HG02970 (cell line): Measurements from ENCODE around the gene LRGUK.
"Not testable (repeated sequence)": the region's sequence is repeated elsewhere in the genome, so short reads cannot be mapped to it uniquely, and the experiment has no call there.

Source experiments
- ATAC-seq: cut with Tn5 transposase; IDR thresholded peaks from one replicate; pipeline ENCODE4 v1.9.1; 2021; ENCODE audit warnings: mild to moderate bottlenecking, moderate library complexity, moderate number of reproducible peaks; ENCODE audit not compliant: unreplicated experiment, low FRiP score

Gene LRGUK

DNA sequence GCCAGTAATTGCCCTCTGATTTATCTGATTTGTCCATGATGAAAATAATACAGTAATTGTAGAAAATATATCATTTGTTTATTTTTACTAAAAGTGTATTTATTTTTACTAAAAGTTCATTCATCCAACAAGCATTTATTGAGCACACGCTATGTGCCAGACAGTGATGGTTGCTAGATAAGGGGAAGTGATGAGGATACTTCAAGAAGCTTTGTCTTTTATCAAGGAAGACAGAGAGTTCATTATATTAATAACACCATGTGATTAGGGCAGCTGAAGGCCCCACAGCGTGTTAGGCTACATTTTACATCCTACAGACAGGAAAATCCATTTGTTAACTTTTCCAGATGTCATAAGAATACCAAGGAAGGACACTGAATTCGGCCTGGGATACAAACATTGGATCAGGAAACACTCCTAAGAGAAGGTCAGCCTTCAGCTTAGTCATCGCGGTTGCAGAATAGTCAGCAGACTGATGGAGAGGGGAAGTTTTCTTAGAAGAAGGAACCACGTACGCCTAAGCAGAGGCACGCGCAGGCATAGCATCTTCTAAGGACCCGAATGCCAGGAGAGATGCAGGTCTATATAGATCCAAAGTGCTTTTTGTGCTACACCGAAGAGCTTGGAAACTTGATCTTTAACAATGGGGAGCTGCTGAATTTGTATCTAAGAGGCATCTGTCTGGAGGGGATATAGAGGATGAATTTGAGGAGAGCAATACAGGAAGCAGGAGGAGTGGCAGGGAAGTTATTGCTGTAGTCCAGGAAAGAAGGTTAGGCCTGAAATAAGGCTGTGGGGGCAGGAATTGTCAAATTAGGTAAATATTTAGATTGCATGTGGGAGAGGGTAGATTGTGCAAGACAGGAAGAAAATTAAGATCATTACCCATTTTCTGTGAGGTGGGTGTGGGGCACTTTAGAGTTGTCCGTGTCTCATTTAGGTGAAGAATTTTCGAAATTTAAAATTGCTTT, 85.7 kb downstream of the LRGUK start:
- ATAC-seq, result no peak

DNA sequence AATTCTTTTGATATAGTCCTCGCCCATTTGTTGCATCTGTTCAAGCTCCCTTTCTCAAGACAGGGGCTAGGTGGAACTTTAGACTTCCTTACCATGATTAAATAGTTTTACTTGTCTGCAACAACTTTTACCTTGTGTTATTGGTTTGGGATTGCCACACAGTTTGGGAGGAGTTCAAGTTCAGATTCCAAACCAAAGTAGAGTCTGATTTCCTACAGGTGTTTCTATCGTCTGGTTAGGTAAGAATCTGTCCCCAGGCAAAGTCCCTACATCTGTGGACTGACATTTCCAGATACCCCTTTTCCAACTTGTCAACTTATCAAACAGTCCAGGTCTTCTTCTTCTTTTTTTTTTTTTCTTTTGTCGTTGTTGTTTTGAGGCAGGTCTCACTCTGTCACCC, 93.1 kb downstream of the LRGUK start:
- ATAC-seq, result no peak

DNA sequence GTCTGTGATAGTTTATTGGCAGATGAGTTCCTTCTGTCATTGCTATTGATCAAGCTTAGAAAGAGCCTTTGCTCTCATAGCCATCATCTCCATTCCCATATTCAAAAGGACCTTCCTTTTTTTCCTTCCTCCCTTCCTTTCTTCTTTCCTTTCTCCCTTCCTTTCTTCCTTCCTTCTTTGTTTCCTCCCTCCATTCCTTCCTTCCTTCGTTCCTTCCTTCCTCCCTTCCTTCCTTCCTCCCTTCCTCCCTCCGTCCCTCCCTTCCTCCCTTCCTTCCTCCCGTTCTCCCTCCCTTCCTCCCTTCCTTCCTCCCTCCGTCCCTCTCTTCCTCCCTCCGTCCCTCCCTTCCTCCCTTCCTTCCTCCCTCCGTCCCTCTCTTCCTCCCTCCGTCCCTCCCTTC, 104.2 kb downstream of the LRGUK start:
- ATAC-seq, result not testable (repeated sequence)

DNA sequence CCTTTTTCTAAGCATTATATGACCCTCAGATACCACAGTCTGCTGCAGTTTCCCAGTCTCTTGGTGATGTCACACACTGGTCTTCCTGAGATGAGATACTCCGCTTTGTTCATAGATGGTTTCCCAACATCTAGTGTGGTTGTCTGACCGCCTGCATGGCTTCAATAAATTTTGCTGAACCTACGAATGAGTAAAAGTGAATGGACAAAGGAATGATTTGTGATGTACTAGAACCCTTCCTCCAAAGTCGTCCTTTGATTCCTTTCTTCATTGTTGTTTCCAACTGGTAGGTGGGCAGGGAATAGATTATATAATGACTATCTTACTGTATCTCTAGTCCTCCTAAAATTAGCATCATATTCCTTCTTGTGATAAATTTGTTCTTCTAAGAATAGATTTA, 107.1 kb downstream of the LRGUK start:
- no peak for ATAC-seq

DNA sequence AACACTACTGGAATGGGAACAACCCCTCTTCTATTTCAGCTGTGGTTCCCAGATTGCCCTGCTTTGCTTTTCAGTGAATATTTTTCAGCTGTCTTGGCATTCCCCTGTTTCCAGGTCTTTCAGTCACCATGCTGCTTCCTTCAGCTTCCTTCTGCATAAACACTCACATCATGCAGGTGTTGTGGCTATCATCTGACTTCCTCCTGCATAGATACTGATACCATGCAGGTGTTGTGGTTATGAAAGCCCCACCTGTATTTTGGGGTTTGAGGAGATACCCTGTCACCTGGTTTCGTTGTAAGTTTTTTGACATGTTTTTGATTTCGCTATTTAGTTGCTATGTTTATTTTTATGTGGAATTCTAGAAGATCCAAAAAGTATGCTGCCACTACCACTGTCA, 118.1 kb downstream of the LRGUK start:
- ATAC-seq, result no peak

DNA sequence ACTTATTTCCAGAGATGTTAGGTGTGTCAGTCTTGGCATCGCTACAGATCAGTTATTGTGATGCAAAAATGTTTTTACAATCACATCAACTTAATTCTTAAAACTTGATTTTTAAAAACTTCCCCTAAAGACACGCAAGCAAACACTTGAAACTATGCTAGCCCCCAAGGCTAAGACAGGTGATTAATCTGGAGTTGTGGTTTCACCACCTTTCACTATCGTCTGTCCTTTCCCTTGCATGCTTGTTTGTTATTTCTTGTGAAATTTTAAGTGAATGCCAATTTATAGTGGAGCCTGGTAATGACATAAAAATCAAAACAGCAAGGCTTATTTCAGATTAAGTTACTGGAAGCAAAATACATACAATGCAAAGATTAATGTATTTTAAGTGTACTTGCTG, 119.2 kb downstream of the LRGUK start:
- ATAC-seq, result no peak

DNA sequence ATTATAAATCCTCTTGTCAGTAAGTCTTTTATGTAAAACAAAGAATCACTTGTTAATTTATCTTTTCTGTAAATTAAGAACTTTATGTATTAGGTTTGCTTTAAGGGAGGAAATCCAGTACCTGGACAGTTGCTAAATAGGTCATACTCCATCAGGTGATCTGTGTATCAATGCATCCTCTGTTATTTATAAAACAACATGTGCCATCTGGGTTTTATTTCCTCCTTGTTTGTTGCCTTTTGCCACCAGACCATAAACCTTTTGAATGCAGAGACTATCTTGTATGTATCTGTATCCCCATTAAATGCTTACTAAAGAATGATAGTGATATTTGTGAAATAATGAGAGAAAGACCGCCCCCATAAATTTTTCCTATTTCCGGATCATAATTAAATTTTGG, 119.6 kb downstream of the LRGUK start:
- no peak for ATAC-seq

DNA sequence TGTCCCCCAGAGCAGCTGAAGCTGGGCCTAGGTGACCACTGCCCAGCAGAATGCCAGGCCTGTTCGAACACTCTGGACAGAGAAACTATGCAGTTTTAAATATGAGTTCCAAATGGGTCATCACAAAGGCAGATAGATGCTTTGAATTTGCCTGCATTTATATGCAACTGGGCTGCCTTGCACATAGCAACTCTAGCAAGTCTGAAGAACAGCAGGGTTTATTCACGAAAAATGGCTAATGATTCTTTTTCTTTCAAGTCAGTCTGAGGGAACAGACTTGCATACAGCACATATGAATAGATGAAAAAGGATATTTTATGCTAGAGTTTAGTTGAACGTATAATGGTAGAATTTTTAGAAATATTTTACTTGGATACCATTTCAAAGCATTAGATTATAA, 121.1 kb downstream of the LRGUK start:
- ATAC-seq, result no peak

DNA sequence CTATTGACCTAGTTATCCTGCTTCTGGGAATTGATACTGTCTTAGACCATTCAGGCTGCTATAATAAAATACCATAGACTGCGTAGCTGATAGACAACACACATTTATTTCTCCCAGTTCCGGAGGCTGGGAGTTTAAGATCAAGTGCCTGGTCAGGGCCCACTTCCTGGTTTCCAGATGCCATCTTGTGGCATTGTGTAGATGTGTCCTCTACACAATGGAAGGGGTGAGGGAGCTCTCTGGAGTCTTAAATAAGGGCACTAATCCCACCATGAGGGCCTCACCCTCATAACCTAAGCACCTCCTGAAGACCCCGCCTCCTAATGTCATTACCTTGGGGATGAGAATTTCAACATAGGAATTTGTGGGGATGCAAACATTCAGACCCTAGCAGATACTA, 127.2 kb downstream of the LRGUK start:
- ATAC-seq, result no peak

DNA sequence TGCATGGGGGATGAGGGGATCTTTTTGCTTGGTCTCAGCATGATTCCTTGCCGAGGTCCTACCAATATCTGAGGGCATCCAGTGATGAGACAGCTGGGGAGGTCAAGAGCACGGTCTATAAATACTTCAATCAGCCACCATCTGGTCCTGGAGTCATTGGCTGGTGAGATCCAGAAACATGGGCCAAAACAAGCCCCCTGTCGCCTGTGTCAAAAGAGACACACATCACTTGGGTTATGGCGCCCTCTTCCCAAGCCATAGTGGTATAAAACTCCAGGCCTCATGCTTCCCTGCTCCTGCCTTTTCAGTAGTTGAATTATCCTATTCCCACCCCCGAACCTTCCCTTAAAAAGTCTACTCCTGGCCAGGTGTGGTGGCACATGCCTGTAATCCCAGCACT, 128.7 kb downstream of the LRGUK start:
- no peak for ATAC-seq

DNA sequence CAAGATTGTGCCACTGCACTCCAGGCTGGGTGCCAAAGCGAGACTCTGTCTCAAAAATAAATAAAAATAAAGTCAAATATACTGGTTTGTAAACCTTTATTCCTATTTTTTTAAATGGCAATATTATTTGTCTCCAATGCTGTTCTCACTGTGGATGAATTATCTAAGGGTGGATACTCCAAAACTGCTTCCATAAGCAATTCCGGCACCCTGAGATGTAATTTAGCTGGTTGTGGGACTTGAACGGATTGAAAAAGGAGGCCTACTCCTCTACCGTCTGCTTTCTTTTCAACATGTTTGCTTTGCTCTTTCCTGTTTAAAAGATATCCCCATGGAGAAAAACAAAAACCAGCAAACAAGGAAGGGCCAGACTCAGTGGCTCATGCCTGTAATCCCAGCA, 135.2 kb downstream of the LRGUK start:
- no peak for ATAC-seq

DNA sequence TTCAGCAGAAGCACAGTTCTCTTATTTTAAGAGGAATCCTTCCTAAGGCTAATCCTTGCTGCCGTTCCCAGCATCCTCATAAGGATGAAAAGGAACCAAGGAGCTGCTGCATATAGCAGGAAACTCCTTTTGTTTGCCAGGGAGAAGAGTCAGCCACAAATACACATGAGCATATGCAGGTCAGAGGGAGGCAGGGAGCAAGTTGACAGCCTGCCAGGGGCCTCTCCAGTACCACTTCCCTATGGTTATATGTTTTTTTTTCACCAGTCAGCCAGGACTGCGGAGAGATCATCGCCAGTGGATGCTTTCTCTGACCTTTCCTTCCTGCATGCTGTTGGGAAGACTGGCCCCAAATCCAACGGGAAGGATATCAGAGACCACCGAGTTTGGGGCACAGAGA, 149.8 kb downstream of the LRGUK start:
- no peak for ATAC-seq

DNA sequence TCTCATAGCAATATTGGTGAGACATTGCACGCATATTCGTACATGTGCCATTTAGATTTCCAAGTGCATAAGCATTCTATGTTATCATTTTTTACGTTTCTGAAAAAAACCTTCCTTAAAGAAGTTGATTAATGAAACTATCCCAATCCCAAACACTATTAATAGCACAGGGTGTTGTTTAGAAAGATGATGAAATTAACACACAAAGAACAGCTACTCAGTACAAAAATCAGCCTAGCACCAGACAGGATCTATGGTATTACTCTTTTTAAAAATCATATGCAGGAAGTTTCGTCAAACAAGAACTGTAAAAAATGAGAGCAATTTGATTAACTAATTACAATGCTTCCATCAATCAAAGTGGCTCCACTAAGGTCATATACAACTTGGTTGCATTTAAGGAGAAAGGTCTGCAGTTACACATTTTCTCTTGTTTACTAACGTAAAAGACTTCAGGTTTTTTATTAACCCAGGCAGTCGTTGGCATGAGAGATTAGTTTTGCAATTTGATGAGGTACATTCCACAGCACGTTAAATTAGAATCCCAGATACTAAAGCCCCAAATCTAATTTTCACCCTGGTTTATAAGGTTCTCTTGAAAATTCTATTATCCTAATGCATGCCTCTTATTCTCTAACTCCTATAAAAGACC, 151.5 kb downstream of the LRGUK start:
- ATAC-seq, result no peak

DNA sequence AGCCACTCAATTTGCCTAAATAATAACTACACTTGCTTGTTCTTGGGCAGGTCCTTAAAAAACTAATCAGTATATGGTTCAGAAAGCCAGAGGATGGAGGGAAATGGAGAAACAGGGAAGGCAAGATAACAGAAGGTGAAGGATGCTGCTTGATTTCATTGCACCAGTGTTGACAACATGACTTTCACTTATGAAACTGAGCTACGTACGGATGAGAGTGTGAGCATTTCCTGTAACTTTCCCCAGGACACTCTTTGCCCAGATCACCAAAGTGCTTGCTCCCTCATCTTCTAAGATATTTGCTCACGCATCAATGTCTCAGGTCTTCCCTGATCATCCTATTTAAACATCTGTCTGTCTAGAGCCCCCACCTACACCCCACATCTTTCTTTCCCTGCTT, 152.2 kb downstream of the LRGUK start:
- no peak for ATAC-seq

DNA sequence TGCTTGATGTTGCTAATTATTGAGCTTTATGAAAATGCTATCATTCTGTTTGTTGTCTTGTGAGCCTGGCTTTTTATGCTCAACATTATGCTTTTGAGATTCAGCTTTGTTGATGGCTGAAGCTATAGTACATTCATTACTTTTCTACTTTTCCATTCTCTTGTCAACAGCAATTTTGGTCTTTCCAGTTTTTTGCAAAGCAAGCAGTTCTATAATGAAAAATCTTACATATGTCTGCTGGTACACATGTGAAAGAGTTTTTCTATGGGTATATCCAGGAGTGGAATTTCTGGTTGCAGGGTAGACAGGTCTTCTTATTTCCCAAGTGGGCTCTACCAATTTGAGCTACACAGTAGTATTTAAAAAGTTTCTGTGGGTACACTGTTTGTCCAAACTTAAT, 152.8 kb downstream of the LRGUK start:
- no peak for ATAC-seq

DNA sequence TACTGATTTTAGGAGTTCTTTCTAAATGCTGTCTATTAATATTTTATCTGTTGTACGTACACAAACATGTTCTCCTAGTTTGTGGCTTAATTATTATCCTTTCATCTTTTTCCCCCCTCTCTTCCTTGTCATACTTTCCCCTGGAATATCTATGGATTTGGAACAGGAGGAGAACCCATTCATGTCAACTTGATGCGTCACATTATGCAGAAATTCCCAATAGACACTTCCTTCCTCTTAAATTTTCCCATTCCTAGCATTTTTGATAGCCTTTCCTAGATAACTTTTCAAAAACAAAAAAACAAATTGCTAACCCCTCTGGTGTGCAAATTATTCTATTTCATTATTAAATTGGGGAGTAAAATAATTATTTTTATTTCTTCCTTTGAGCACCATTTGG, 153.4 kb downstream of the LRGUK start:
- ATAC-seq, result no peak

DNA sequence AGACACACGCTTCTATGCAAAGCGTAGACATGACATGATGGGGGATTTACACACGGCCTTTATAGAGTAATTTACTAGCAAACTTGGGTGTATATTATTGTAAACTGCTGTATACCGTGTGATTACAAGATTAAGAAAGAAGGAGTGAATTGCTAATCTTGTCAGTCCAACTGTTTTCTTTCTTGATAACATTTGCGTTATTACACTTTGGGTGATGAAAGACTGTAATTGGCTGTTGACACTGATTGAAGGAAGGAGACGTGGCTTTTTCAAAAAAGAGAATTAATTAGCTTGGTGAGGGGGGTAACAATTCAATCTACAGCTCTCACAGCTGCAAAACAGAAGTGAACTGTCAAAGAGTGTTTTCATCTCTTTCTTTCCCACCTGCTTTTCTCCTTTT, 156.9 kb downstream of the LRGUK start:
- no peak for ATAC-seq

DNA sequence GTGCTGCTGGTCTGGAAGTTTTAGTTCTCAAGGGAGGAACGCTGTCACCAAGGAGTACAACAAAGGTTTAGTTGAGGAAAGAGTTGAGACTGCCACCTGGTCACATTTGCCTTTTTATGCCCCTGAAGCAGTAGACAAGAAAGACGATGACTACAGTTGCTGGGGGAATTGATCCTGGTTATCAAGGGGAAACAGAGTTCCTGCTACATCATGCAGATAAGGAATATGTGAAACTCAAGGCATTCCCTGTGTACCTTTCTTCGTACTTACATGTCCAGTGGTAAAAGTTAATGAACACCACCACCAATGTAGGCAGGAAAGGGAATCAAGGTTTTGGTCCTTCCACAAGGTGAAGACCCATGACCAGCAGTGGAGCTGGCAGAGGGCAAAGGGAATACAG, 157.8 kb downstream of the LRGUK start:
- no peak for ATAC-seq

DNA sequence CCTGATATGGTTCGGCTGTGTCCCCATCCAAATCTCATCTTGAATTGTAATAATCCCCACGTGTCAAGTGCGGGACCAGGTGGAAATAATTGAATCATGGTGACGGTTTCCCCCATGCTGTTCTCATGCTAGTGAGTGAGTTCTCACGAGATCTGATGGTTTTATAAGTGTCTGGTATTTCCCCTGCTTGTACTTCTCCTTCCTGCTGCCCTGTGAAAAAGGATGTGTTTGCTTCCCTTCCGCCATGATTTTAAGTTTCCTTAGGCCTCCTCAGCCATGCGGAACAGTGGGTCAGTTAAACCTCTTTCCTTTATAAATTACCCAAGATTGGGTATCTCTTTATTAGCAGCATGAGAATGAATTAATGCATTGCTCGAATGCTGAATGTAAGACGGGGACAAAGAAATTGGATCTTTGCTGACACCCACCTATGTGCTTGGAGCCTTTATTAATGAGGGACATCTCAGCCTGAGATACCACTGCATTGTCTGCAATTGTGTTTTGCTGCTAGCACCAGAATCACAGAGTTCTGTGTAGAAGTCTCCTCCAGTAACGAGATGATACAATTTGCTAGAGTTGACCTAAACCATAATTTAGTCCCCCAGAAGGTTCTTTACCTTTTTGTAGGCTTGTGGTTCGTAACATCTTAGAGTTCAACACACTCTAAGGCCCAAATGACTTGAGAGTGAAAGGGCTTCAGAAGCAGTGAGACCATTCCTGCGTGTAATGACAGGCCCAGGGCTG, 160.9 kb downstream of the LRGUK start:
- ATAC-seq, result no peak

DNA sequence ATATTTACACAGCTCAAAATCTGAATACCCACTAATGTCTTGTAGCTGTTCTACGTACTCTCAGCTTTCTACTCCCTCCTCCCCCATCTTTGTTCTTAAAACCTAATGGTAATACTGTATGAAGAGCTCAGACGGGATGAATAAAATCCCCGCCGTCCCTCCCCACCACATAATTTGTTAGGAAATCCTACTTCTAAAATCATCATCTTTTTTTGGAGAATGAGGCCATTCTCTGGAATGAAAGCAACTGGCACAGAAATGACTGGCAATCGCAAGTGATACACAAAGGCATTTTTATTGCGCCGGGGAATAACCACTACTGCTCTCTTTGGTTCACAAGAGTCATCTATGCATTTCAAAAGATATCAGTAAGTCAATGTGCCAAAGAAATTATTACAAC, 162.3 kb downstream of the LRGUK start:
- no peak for ATAC-seq

DNA sequence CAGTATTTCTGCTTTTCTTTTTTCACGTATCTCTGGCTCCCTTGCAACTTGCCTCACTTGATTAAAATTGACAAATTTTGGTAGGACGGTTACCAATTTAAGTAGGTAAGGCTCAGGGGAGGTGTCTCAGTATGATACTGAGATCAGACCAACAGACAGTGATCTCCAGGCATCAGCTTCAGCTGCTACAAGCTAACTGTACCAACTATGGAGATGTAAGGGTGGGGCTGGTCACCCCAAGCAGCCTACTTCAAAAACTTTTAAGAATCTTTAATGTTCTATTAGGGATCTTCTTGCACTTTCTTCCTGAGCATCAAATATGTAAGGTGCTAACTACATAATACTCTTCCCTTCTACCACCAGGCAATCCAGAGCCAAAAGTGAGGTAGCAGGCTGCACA, 162.7 kb downstream of the LRGUK start:
- ATAC-seq, result no peak
